SK-N-MC (cell line): ENCODE results near the gene NIPA2.

Experiments used
- DNase-seq: peaks from one replicate; pipeline ENCODE4 v3.0.0-alpha.2; 2011; ENCODE audit warnings: low read depth, low spot score
- H3K27ac ChIP-seq: fragments of 200-600 bp; sonication (generic); 2 replicates; pipeline ENCODE4 v1.5.1; 2016; ENCODE audit warnings: mixed run types
- H3K36me3 ChIP-seq: fragments of 200-600 bp; sonication (generic); 2 replicates; pipeline ENCODE4 v1.6.1; 2017; ENCODE audit warnings: antibody characterized with exemption, low read length, mixed read lengths; ENCODE audit not compliant: insufficient read depth
- H3K4me3 ChIP-seq: fragments of 200-600 bp; sonication (generic); 2 replicates; pipeline ENCODE4 v1.5.1; 2016
- H3K9ac ChIP-seq: fragments of 200-600 bp; sonication (generic); 2 replicates; pipeline ENCODE4 v1.8.0; 2017; ENCODE audit warnings: mixed run types, mixed read lengths; ENCODE audit not compliant: insufficient read length
- H3K9me3 ChIP-seq: fragments of 200-600 bp; sonication (generic); 2 replicates; pipeline ENCODE4 v1.6.1; 2017; ENCODE audit warnings: low read depth, mild to moderate bottlenecking, antibody characterized with exemption, low read length, moderate library complexity, mixed read lengths
- EZH2 ChIP-seq: fragments of 200-600 bp; sonication (generic); IDR thresholded peaks from one replicate; pipeline ENCODE4 v1.6.1; 2017; ENCODE audit warnings: antibody characterized with exemption
- FOXP2 ChIP-seq: optimal IDR thresholded peaks from 2 replicates; pipeline ENCODE3; 2011; ENCODE audit warnings: mild to moderate bottlenecking, moderate library complexity; ENCODE audit not compliant: insufficient read depth; ENCODE audit errors: extremely low read length, control extremely low read depth
- POLR2AphosphoS5 ChIP-seq: IDR thresholded peaks from 2 replicates; pipeline ENCODE4 v1.6.1; 2012; ENCODE audit warnings: mild to moderate bottlenecking, low read depth, low read length, borderline replicate concordance

The NIPA2 gene

DNA sequence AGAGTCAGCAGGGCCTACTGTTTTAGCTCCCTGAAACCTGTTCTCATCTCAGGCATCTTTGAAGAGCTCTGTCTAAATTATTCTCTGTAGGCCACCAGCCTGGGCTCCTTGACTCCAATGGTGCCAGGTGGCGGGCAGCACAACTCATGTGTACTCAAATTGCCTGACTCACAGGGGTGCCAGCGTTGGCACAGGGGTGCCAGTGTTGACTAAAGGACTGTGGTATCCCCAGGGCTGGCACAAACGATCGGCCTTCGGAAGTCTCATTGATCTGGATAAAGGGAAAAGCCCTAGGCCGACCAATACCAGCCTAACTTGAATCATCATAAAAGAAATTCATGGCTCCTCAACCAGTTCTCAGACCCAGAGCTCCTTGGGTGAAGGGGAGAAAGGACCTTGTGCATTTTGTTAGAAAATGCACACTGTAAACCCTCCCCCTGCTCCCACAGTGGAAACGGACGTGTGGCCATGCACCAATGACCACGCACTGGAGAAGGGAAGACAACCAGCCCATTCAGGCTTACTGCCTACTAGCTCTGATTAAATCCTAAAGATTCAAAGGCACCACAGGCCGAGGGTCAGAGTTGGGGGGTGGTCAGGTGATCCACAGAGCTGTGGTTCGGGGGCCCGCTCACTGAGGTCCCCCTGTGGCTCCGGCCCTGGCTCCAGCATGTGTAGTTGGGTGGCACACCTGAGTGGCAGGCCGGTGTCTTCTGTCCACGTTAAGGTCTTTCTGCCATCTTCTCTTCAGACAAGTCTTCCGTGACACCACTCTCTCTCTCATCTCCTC, 68.9 kb downstream of the NIPA2 start:
- DNase-seq, result no peak
- H3K9me3 ChIP-seq, result no peaks in the 10 kb centered on the region
- no peak overlapping the region for H3K9ac ChIP-seq
- H3K27ac ChIP-seq, result no peak overlapping the region
- no peak for TF ChIP-seq POLR2AphosphoS5
- H3K4me3 ChIP-seq, result no peak overlapping the region
- peaks cover 40% of the 10 kb centered on the region for H3K36me3 ChIP-seq

DNA sequence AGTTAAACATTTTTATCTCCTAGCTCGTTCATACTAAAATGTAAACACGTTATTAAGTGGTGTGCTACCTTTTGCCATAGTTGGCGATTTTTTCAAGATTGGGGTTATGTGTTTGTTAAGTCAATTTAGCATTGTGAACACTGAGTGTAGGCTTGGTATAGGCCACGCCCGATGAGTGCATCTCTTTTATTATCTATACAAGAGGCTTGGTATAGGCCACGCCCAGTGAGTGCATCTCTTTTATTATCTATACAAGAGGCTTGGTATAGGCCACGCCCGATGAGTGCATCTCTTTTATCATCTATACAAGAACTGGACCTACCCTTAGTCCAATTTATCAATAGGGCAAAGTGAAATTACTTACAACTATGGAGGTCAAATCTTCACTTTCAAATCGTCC, 70.4 kb downstream of the NIPA2 start:
- TF ChIP-seq POLR2AphosphoS5 (no peak), FOXP2 (no peak), EZH2 (no peak)
- peaks cover 37% of the 10 kb centered on the region for H3K36me3 ChIP-seq
- DNase-seq, result no peak

DNA sequence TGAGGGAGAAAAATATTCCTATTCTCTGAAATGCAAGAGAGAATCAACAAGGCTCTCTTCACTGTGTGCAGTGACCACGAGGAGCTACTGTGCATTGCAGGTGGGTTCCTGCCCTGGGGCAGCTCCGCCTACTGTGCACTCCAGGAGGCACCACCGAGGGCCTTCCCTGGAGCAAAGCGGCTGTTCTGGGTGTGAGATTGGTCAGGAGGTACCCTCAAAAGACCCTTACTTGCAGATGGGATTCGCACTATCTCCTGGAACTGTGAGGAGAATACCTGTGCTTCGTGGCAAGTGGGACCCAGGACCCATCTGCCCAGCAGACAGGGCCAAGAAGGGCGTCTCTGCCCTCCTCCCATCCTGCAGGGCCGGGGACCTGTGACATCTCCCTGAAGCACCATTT, 72.8 kb downstream of the NIPA2 start:
- TF ChIP-seq POLR2AphosphoS5, result no peak
- no peak for TF ChIP-seq FOXP2
- no peak for TF ChIP-seq EZH2
- Histone ChIP-seq H3K9ac (no peak overlapping the region), H3K9me3 (no peaks in the 10 kb centered on the region), H3K36me3 (peaks cover 38% of the 10 kb centered on the region), H3K27ac (no peak overlapping the region), H3K4me3 (no peak overlapping the region)
- no peak for DNase-seq

More for the DNA sequence above, 70.4 kb downstream of the NIPA2 start:
- no peak overlapping the region for H3K4me3 ChIP-seq
- no peaks in the 10 kb centered on the region for H3K9me3 ChIP-seq
- H3K27ac ChIP-seq, result no peak overlapping the region
- no peak overlapping the region for H3K9ac ChIP-seq

DNA sequence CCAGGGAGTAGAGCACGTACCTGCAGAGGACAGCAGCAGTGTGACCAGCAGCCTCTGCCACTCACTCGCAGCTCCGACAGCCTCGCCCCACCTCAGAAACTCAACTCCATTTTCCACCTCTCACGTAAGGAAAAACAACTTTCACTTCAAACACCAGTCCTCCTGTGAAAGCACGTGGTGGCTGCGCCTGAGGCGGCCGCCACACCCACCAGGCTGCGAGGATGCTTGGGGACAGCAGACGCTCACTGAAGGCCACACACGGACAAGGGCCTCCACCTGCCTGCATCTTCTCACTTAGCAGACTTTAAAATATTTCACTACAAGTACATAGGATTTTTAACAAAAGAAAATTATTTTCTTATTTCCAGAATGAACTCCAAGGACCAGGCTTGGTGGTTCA, 73.8 kb downstream of the NIPA2 start:
- Histone ChIP-seq H3K36me3 (peaks cover 40% of the 10 kb centered on the region), H3K4me3 (no peak overlapping the region), H3K27ac (no peak overlapping the region), H3K9me3 (no peaks in the 10 kb centered on the region), H3K9ac (no peak overlapping the region)
- no peak for DNase-seq
- TF ChIP-seq POLR2AphosphoS5 (no peak), FOXP2 (no peak), EZH2 (no peak)

DNA sequence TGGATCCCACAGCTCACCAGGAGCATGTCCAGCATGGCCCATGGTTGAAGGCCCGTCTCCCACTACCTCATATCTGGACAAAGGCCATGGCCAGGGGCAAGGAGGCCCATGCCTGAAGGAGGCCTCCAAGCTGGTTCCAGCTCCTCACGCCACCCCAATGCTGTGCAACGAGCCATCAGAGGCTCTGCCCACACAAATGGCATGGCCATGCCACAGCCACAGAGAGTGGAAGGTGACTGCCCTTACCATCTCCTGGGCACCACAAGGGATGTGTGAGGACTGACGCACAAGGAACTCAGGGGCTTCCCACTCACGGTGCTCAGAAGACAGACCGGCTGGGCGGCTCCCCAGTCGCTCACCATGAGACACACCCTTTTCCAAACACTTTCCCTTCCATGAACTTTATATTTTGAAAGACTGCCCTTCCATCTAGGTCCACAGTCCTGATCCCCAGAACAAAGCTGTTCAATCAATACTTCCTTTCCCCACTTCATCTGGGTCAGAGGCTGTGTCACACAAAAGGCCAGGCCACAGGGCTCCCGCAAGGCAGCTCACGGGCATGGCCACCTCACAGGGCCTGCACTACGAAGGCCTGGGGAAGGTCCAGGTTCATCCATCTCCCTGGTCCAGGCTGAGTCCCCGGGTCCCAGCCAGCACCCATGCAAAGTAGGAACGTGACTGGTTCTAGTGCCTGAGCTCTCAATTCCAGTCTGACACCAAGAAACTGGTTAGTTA, 75.3 kb downstream of the NIPA2 start:
- Histone ChIP-seq H3K9me3 (no peaks in the 10 kb centered on the region), H3K36me3 (peaks cover 38% of the 10 kb centered on the region), H3K4me3 (no peak overlapping the region), H3K9ac (no peak overlapping the region), H3K27ac (no peak overlapping the region)
- DNase-seq, result no peak
- TF ChIP-seq POLR2AphosphoS5 (no peak), FOXP2 (no peak), EZH2 (no peak)

DNA sequence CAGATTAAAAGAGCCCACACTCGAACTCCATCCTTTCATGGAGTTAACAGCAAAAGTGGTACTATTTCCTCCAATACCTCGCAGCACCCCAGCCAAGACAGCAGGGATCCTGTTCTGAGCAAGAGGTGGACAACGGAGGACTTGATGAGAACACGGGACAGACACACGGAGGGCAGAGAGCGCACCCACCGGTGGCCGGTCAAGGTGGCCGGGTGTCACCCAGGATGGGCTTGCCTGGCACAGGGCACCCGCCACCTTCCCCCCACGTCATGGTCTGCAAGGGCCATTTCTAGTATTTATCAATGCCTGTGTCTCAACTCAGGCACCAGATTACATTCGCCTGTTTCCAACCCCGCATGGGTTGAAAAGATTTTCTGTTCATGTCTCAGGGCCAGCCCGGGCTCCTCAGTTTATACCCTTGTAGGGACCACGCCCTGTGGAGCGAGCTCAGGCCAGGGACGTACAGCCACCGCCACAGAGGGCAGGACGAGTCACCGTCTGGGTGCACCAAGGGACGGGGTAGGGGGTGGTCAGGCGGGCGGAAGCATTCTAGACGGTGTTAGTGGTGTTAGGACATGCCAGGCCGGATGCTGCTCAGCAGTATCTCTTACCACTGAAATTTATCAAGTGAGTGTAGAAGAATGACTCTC, 77.5 kb downstream of the NIPA2 start:
- TF ChIP-seq FOXP2, result no peak
- TF ChIP-seq POLR2AphosphoS5, result no peak
- TF ChIP-seq EZH2, result no peak
- Histone ChIP-seq H3K9ac (no peak overlapping the region), H3K9me3 (no peaks in the 10 kb centered on the region), H3K4me3 (no peak overlapping the region), H3K27ac (no peak overlapping the region), H3K36me3 (peaks cover 21% of the 10 kb centered on the region; the same call in 1 of the 2 replicates)
- no peak for DNase-seq

DNA sequence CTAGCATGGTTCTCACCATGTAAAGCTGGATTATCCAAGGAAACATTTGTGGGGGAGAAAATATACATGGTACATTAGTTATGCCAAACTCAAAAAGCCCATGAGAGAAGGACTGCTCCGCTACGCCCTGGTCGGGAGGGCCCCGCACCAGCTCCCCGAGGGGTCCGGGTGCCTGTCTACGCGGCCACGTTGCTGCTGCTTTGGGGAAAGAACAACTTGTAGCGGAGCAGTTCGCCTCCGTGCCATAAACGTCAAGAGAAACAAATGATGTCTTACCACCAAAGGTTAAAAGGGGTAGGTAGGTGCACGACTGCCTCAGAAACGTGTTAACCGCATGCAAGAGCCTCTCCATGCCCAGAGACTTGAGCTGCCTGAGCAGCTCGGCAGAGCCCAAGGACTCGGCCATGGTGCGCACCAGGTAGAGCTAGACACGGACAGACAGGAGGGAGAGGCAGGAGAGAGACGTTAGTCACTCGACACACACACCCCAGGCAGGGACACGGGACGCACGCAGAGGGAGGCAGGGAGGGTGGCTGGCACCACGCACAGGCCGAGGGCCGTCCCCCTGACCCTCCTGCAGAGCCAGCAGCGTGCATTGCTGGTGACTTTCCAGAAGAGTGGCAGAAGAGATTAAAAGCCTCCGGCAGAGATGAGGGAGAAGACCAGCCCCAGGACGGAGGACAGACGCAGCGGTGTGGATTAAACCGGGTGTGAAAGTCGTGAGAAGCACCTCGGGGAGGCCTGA, 78.3 kb downstream of the NIPA2 start:
- no peak for DNase-seq
- no peak for TF ChIP-seq EZH2
- TF ChIP-seq FOXP2, result no peak
- TF ChIP-seq POLR2AphosphoS5, result no peak
- no peak overlapping the region for H3K9ac ChIP-seq
- H3K27ac ChIP-seq, result no peak overlapping the region
- H3K9me3 ChIP-seq, result no peaks in the 10 kb centered on the region
- peaks cover 14% of the 10 kb centered on the region; the same call in 1 of the 2 replicates for H3K36me3 ChIP-seq
- no peak overlapping the region for H3K4me3 ChIP-seq

DNA sequence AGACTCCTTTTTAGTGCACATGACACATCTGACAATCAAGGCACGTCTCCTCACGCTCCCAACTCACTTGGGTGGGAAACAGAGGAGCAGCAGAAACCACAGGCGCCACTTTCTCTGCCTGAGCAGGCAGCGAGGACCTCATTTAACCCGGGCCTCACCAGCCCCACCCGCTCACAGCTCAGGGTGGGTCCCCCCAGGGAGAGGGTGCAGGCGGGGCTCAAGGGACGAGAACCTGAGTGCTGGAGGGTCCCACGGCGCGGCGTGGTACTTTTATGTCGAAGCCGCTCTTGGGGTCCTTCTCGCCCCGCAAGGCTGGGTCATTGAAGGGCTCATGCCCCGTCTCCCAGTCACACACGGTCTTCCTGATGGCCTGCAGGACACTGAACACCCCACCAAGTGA, 79.1 kb downstream of the NIPA2 start:
- Histone ChIP-seq H3K9ac (no peak overlapping the region), H3K36me3 (peaks cover 7% of the 10 kb centered on the region; the same call in 1 of the 2 replicates), H3K9me3 (no peaks in the 10 kb centered on the region), H3K4me3 (no peak overlapping the region), H3K27ac (no peak overlapping the region)
- no peak for DNase-seq
- no peak for TF ChIP-seq POLR2AphosphoS5
- TF ChIP-seq FOXP2, result no peak
- TF ChIP-seq EZH2, result no peak
